Esophagus squamous epithelium (tissue), 5 donors: ENCODE data around the gene CCDC92. TPM values are rescaled to one million over a fixed set of nuclear protein-coding genes. Genes with fewer than 3 reads are reported as not detected.
A peak's percentile ranks its signal among the peaks of the same experiment; 100 is the strongest.

Experiments
- DNase-seq: peaks from one replicate; lab custom pipeline; 2025; lab: John Stamatoyannopoulos, UW
- H3K27ac ChIP-seq, 4 donors: fragments of 200-600 bp; sonication (generic); one replicate each; pipeline ENCODE4 v1.5.1; 2016 to 2019; ENCODE audit warnings: mild to moderate bottlenecking in 1 of 4
- H3K27me3 ChIP-seq, 4 donors: fragments of 200-600 bp; sonication (generic); 1 replicate in 3 of 4; 2 replicates in 1 of 4; pipeline versions ENCODE4 v1.5.1 to v1.6.0; 2017 to 2021; ENCODE audit warnings: antibody characterized with exemption in 1 of 4
- H3K36me3 ChIP-seq, 3 donors: fragments of 200-600 bp; sonication (generic); one replicate each; pipeline ENCODE4 v1.5.1; 2016 to 2019
- H3K4me1 ChIP-seq, 3 donors: fragments of 200-600 bp; sonication (generic); one replicate each; pipeline ENCODE4 v1.5.1; 2017 to 2019
- H3K4me3 ChIP-seq, 4 donors: fragments of 200-600 bp; sonication (generic); 1 replicate in 3 of 4; 2 replicates in 1 of 4; pipeline ENCODE4 v1.5.1; 2016 to 2019; ENCODE audit warnings: mild to moderate bottlenecking in 2 of 4, moderate library complexity in 1 of 4
- H3K9me3 ChIP-seq, 3 donors: fragments of 200-600 bp; sonication (generic); one replicate each; pipeline ENCODE4 v1.5.1; 2016 to 2019
- POLR2A ChIP-seq, 4 donors: fragments of 450-650 bp; IDR thresholded peaks; one replicate each; pipeline ENCODE4 v1.6.1; 2017; ENCODE audit warnings: antibody characterized with exemption in 4 of 4, mild to moderate bottlenecking in 4 of 4, moderate library complexity in 3 of 4
- WGBS, 2 donors: methylation state at CpG; one replicate each; pipeline ENCODE4 v1.1.5; 2018; 5-methylcytosine and 5-hydroxymethylcytosine counted together
- intact Hi-C: fragments of 100-400 bp; cut with DNase I; formaldehyde crosslinking; loops from one replicate; pipeline ENCODE4 v1.15.0; 2022
- total RNA-seq, 4 donors: library from RNA; depleted of rRNA; stranded (reverse); fragments of >200 nt; gene quantifications; one replicate each; pipeline ENCODE4 v1.1.0, GENCODE V29; 2016
- TF ChIP-seq, protein P1 (sequence below), 6 experiments: fragments of 450-650 bp in 4 of 6; fragments of 200-600 bp in 2 of 6; sonication (generic) in 2 of 6; IDR thresholded peaks; one replicate each; pipeline ENCODE4 v1.5.1; 2016 to 2019; ENCODE audit warnings: antibody characterized with exemption in 6 of 6, mild to moderate bottlenecking in 4 of 6, moderate library complexity in 4 of 6
- donor health status: DM: yes; HTN: yes; CAD: no.

CCDC92 gene
- total RNA-seq, 4 donors from 2014 or later, result 7.2 to 16.2 (median 11.4) TPM

DNA sequence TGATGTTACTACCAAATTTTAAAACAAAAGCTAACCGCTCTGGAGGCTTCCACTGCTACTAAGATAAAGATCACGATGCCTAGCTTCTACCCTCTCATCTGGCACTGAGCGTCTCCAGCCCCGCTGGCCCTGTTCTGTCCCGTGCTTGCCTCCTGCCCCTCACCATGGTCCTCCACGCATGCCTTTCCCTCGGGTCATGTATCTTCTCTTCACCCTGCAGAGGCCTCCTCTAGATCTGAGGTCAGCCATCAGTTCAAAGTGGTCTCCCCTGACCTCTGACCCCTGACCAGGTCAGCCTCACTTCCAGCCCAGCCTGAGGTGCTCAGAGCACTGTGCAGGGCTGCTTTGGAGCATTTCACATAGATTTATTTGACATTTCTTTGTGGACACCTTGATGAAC, 28.7 kb upstream of the CCDC92 start:
- TF ChIP-seq, protein P1, sequence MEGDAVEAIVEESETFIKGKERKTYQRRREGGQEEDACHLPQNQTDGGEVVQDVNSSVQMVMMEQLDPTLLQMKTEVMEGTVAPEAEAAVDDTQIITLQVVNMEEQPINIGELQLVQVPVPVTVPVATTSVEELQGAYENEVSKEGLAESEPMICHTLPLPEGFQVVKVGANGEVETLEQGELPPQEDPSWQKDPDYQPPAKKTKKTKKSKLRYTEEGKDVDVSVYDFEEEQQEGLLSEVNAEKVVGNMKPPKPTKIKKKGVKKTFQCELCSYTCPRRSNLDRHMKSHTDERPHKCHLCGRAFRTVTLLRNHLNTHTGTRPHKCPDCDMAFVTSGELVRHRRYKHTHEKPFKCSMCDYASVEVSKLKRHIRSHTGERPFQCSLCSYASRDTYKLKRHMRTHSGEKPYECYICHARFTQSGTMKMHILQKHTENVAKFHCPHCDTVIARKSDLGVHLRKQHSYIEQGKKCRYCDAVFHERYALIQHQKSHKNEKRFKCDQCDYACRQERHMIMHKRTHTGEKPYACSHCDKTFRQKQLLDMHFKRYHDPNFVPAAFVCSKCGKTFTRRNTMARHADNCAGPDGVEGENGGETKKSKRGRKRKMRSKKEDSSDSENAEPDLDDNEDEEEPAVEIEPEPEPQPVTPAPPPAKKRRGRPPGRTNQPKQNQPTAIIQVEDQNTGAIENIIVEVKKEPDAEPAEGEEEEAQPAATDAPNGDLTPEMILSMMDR (IDR thresholded peaks at IDR 0.05), result no peak
- no peak for TF ChIP-seq POLR2A (IDR thresholded peaks at IDR 0.05)
- DNase-seq, result no peak
- intact Hi-C loops, result no loop called here
- no peaks in the 10 kb centered on the region for H3K27me3 ChIP-seq
- no peaks in the 10 kb centered on the region for H3K9me3 ChIP-seq
- 89 to 90% methylated on average over 7 of the region's 7 CpGs for WGBS, 2 donors
- H3K4me3 ChIP-seq, result no peak overlapping the region
- H3K36me3 ChIP-seq, result peaks cover 0 to 78% (median 8%) of the 10 kb centered on the region in 3 donors
- peaks cover 0 to 38% (median 5%) of the 10 kb centered on the region in 3 donors for H3K4me1 ChIP-seq
- H3K27ac ChIP-seq, result no peak overlapping the region

DNA sequence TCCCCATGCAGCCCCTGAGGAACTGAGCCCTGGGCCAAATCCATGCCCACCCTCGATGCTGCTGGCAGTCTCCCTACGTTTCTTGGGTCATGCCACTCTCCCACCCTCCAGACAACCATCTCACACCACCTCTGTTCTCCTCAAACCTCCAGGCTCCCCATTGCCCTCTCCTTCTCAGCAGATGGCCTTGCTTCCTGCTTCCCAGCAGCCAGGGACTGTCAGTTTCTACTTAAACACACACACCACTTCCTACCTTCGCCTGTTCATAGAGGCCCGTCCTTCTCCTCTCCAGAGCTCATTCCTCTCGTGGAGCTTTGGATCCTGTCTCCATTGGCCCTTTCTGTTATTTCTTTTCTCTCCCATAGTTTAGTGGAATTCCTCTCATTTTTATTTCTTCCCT, 27.5 kb upstream of the CCDC92 start:
- H3K36me3 ChIP-seq, result peaks cover 0 to 67% (median 8%) of the 10 kb centered on the region in 3 donors
- intact Hi-C loops, result no loop called here
- peaks cover 0 to 48% (median 12%) of the 10 kb centered on the region in 3 donors for H3K4me1 ChIP-seq
- no peak overlapping the region for H3K27ac ChIP-seq
- TF ChIP-seq, protein P1 (IDR thresholded peaks at IDR 0.05), result no peak
- no peak for TF ChIP-seq POLR2A (IDR thresholded peaks at IDR 0.05)
- H3K27me3 ChIP-seq, result no peaks in the 10 kb centered on the region
- no peak overlapping the region for H3K4me3 ChIP-seq
- H3K9me3 ChIP-seq, result no peaks in the 10 kb centered on the region
- 80 to 90% methylated on average over 5 of the region's 5 CpGs for WGBS, 2 donors
- DNase-seq, result no peak

GRCh38 chr12:123998991-123999359, 26.3 kb upstream of the CCDC92 start:
- TF ChIP-seq, protein P1 (IDR thresholded peaks at IDR 0.05), result no peak
- TF ChIP-seq POLR2A (IDR thresholded peaks at IDR 0.05), result no peak

DNA sequence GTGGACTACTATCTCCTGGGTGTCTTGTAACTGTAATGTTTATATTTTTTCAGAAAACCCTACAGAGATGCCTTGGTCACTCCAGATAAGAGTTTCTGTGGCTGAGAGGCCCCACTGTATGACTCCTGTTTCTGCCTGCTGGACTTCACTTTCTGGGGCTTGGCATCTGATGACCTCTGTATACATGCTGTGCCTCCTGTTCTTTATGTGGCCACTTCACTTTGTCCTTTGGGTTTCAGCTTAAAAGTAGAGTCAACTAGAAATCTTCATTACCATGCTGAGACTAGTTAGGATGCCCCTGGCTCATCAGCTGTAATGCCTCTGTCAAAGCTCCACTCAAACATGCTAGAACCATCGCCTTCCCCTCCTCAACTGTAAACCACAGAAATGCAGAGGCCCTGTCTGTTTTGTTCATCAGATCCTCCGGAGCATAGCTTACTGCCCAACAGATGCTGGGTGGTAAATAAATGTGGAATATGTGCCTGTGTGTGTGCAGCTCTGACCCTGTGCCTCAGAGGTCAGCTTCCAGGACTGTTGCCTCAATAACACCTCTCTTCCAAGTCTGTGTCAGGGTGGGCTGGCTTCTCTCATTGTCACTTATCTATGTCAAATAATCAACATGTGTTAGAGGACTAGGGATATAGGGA, 25.8 kb upstream of the CCDC92 start:
- intact Hi-C loops, result no loop called here
- TF ChIP-seq, protein P1 (IDR thresholded peaks at IDR 0.05), result no peak
- no peak for TF ChIP-seq POLR2A (IDR thresholded peaks at IDR 0.05)
- WGBS, 2 donors, result 86 to 88% methylated on average over 2 of the region's 2 CpGs
- Histone ChIP-seq H3K27me3 (no peaks in the 10 kb centered on the region), H3K4me3 (no peak overlapping the region), H3K27ac (peak overlapping the region in 1 of 4 donors; percentile 25), H3K36me3 (peaks cover 0 to 50% (median 8%) of the 10 kb centered on the region in 3 donors), H3K9me3 (no peaks in the 10 kb centered on the region), H3K4me1 (peaks cover 0 to 53% (median 18%) of the 10 kb centered on the region in 3 donors)
- DNase-seq, result no peak

More at GRCh38 chr12:123998991-123999359, 26.3 kb upstream of the CCDC92 start:
- 73 to 88% methylated on average over 2 of the region's 2 CpGs for WGBS, 2 donors
- H3K27ac ChIP-seq, result peak overlapping the region in 1 of 4 donors; percentile 25
- H3K9me3 ChIP-seq, result no peaks in the 10 kb centered on the region
- peaks cover 0 to 55% (median 18%) of the 10 kb centered on the region in 3 donors for H3K4me1 ChIP-seq
- H3K4me3 ChIP-seq, result no peak overlapping the region
- H3K36me3 ChIP-seq, result peaks cover 0 to 55% (median 8%) of the 10 kb centered on the region in 3 donors
- intact Hi-C loops, result no loop called here
- H3K27me3 ChIP-seq, result no peaks in the 10 kb centered on the region
- no peak for DNase-seq

GRCh38 chr12:123997908-123998307, 25.3 kb upstream of the CCDC92 start:
- Histone ChIP-seq H3K27ac (peak overlapping the region in 1 of 4 donors; percentile 25), H3K4me1 (peaks cover 0 to 52% (median 20%) of the 10 kb centered on the region in 3 donors), H3K36me3 (peaks cover 0 to 51% (median 8%) of the 10 kb centered on the region in 3 donors), H3K9me3 (no peaks in the 10 kb centered on the region), H3K27me3 (no peaks in the 10 kb centered on the region), H3K4me3 (no peak overlapping the region)
- WGBS, 2 donors, result 73 to 76% methylated on average over 5 of the region's 5 CpGs
- intact Hi-C loops, result no loop called here
- no peak for TF ChIP-seq POLR2A (IDR thresholded peaks at IDR 0.05)
- TF ChIP-seq, protein P1 (IDR thresholded peaks at IDR 0.05), result no peak
- no peak for DNase-seq
